Activated T-helper 1 cell treated with anti-CD3 and anti-CD28 coated beads, Interleukin-12 subunit alpha, Interleukin-12 subunit beta, Interleukin-2, Interleukin-4 antibody, amounts not matched to agents 30 ng/mL and 10 ng/mL and 1 ng/mL, durations not matched to agents 14 hours and 24 hours and 36 hours (primary cell): ENCODE results near the gene RGL1. TPM values are rescaled to one million over a fixed set of nuclear protein-coding genes. Genes with fewer than 3 reads are reported as not detected.
A peak's percentile ranks its signal among the peaks of the same experiment; 100 is the strongest.

ENCODE experiments used
- DNase-seq: peaks from one replicate; pipeline ENCODE4 v3.0.0; 2021; ENCODE audit warnings: low spot score
- H3K27ac Mint-ChIP-seq: one replicate; pipeline ENCODE4 v1.8.0; 2021; ENCODE audit warnings: mild to moderate bottlenecking, mixed read lengths
- H3K27me3 Mint-ChIP-seq: one replicate; pipeline ENCODE4 v1.8.0; 2022; ENCODE audit warnings: mild to moderate bottlenecking, moderate library complexity, mixed read lengths; ENCODE audit not compliant: insufficient read depth
- H3K36me3 Mint-ChIP-seq: one replicate; pipeline ENCODE4 v1.8.0; 2021; ENCODE audit warnings: low read depth, mixed read lengths
- H3K4me1 Mint-ChIP-seq: one replicate; pipeline ENCODE4 v1.8.0; 2021; ENCODE audit warnings: low read depth, mixed read lengths
- H3K4me3 Mint-ChIP-seq: one replicate; pipeline ENCODE4 v1.8.0; 2021; ENCODE audit warnings: mild to moderate bottlenecking, moderate library complexity, mixed read lengths
- H3K9me3 Mint-ChIP-seq: one replicate; pipeline ENCODE4 v1.8.0; 2021; ENCODE audit warnings: mixed read lengths
- intact Hi-C: fragments of 100-400 bp; cut with micrococcal nuclease; formaldehyde crosslinking; loops from one replicate; pipeline ENCODE4 v1.15.1; 2024
- total RNA-seq: library from RNA; stranded (reverse); gene quantifications from 2 replicates; pipeline ENCODE4 v1.2.3, GENCODE V29; 2022

Gene RGL1
- total RNA-seq, 1 donor from 2014 or later, result 2.8 TPM

GRCh38 chr1:183800449-183800848, 4.5 kb upstream of the RGL1 start:
- Mint-ChIP-seq H3K4me3 (no peak overlapping the region), H3K36me3 (peaks cover 5% of the 10 kb centered on the region), H3K27ac (no peak overlapping the region), H3K4me1 (peaks cover 4% of the 10 kb centered on the region), H3K27me3 (peaks cover 3% of the 10 kb centered on the region), H3K9me3 (peaks cover 29% of the 10 kb centered on the region)
- intact Hi-C loops, result no loop called here
- DNase-seq, result no peak

GRCh38 chr1:183801649-183802048, 3.3 kb upstream of the RGL1 start:
- intact Hi-C loops, result no loop called here
- Mint-ChIP-seq H3K27ac (no peak overlapping the region), H3K36me3 (peaks cover 5% of the 10 kb centered on the region), H3K4me3 (no peak overlapping the region), H3K9me3 (peaks cover 29% of the 10 kb centered on the region), H3K27me3 (peaks cover 3% of the 10 kb centered on the region), H3K4me1 (peaks cover 12% of the 10 kb centered on the region)
- DNase-seq, result no peak

GRCh38 chr1:183804387-183804786, 533 bp upstream of the RGL1 start:
- peaks cover 3% of the 10 kb centered on the region for H3K27me3 Mint-ChIP-seq

GRCh38 chr1:183806125-183806524, 1.2 kb downstream of the RGL1 start:
- no peak for DNase-seq
- Mint-ChIP-seq H3K4me3 (no peak overlapping the region), H3K36me3 (peaks cover 5% of the 10 kb centered on the region), H3K9me3 (peaks cover 15% of the 10 kb centered on the region), H3K4me1 (peaks cover 34% of the 10 kb centered on the region), H3K27me3 (peaks cover 3% of the 10 kb centered on the region), H3K27ac (no peak overlapping the region)
- intact Hi-C loops, result loop anchor here (5.0 kb wide), 1 partner anchor 111 kb away; no protein-coding TSS in a partner anchor

More at GRCh38 chr1:183804387-183804786, 533 bp upstream of the RGL1 start:
- H3K4me3 Mint-ChIP-seq, result no peak overlapping the region
- peaks cover 28% of the 10 kb centered on the region for H3K9me3 Mint-ChIP-seq
- peaks cover 34% of the 10 kb centered on the region for H3K4me1 Mint-ChIP-seq
- no peak overlapping the region for H3K27ac Mint-ChIP-seq
- H3K36me3 Mint-ChIP-seq, result peaks cover 5% of the 10 kb centered on the region
- no peak for DNase-seq
- intact Hi-C loops, result no loop called here

GRCh38 chr1:183806675-183807074, 1.8 kb downstream of the RGL1 start:
- peaks cover 9% of the 10 kb centered on the region for H3K9me3 Mint-ChIP-seq

GRCh38 chr1:183807549-183808168, 2.7 kb downstream of the RGL1 start:
- no peaks in the 10 kb centered on the region for H3K9me3 Mint-ChIP-seq
- peaks cover 34% of the 10 kb centered on the region for H3K4me1 Mint-ChIP-seq
- peaks cover 3% of the 10 kb centered on the region for H3K27me3 Mint-ChIP-seq
- no peaks in the 10 kb centered on the region for H3K36me3 Mint-ChIP-seq
- intact Hi-C loops, result loop anchor here (5.0 kb wide), 1 partner anchor 110 kb away; no protein-coding TSS in a partner anchor
- no peak overlapping the region for H3K27ac Mint-ChIP-seq
- DNase-seq, result no peak
- no peak overlapping the region for H3K4me3 Mint-ChIP-seq

More at GRCh38 chr1:183806675-183807074, 1.8 kb downstream of the RGL1 start:
- Mint-ChIP-seq H3K27me3 (peaks cover 3% of the 10 kb centered on the region), H3K27ac (no peak overlapping the region), H3K4me1 (peaks cover 34% of the 10 kb centered on the region), H3K36me3 (peaks cover 3% of the 10 kb centered on the region), H3K4me3 (peak overlapping the region; percentile 16)
- intact Hi-C loops, result loop anchor here (5.0 kb wide), 1 partner anchor 111 kb away; no protein-coding TSS in a partner anchor
- no peak for DNase-seq

- Mint-ChIP-seq H3K27ac (no peak overlapping the region), H3K4me3 (no peak overlapping the region), H3K9me3 (no peaks in the 10 kb centered on the region), H3K36me3 (no peaks in the 10 kb centered on the region), H3K27me3 (peaks cover 3% of the 10 kb centered on the region), H3K4me1 (peaks cover 34% of the 10 kb centered on the region)
- no peak for DNase-seq
- intact Hi-C loops, result loop anchor here (5.0 kb wide), 1 partner anchor 109 kb away; no protein-coding TSS in a partner anchor
Measured at GRCh38 chr1:183808296-183809027, 3.5 kb downstream of the RGL1 start.

GRCh38 chr1:183810121-183810520, 5.2 kb downstream of the RGL1 start:
- no peak overlapping the region for H3K4me3 Mint-ChIP-seq
- DNase-seq, result no peak
- no peaks in the 10 kb centered on the region for H3K36me3 Mint-ChIP-seq
- peaks cover 33% of the 10 kb centered on the region for H3K4me1 Mint-ChIP-seq
- no peak overlapping the region for H3K27ac Mint-ChIP-seq
- intact Hi-C loops, result no loop called here
- no peaks in the 10 kb centered on the region for H3K27me3 Mint-ChIP-seq
- no peaks in the 10 kb centered on the region for H3K9me3 Mint-ChIP-seq

GRCh38 chr1:183810756-183811544, 6.0 kb downstream of the RGL1 start:
- peaks cover 28% of the 10 kb centered on the region for H3K4me1 Mint-ChIP-seq
- no peak overlapping the region for H3K27ac Mint-ChIP-seq
- no peaks in the 10 kb centered on the region for H3K36me3 Mint-ChIP-seq
- no peaks in the 10 kb centered on the region for H3K9me3 Mint-ChIP-seq
- H3K27me3 Mint-ChIP-seq, result no peaks in the 10 kb centered on the region
- intact Hi-C loops, result no loop called here
- DNase-seq, result no peak
- H3K4me3 Mint-ChIP-seq, result no peak overlapping the region

GRCh38 chr1:183812128-183812527, 7.2 kb downstream of the RGL1 start:
- Mint-ChIP-seq H3K27ac (no peak overlapping the region), H3K4me3 (no peak overlapping the region), H3K9me3 (no peaks in the 10 kb centered on the region), H3K27me3 (no peaks in the 10 kb centered on the region), H3K36me3 (no peaks in the 10 kb centered on the region), H3K4me1 (peaks cover 17% of the 10 kb centered on the region)
- intact Hi-C loops, result no loop called here
- DNase-seq, result no peak

GRCh38 chr1:183812686-183813569, 8.0 kb downstream of the RGL1 start:
- Mint-ChIP-seq H3K27ac (no peak overlapping the region), H3K27me3 (no peaks in the 10 kb centered on the region), H3K36me3 (no peaks in the 10 kb centered on the region), H3K9me3 (no peaks in the 10 kb centered on the region), H3K4me3 (no peak overlapping the region), H3K4me1 (peaks cover 9% of the 10 kb centered on the region)
- no peak for DNase-seq
- intact Hi-C loops, result no loop called here

- H3K36me3 Mint-ChIP-seq, result no peaks in the 10 kb centered on the region
- intact Hi-C loops, result no loop called here
- no peak overlapping the region for H3K4me3 Mint-ChIP-seq
- H3K9me3 Mint-ChIP-seq, result no peaks in the 10 kb centered on the region
- no peaks in the 10 kb centered on the region for H3K4me1 Mint-ChIP-seq
- no peak for DNase-seq
- H3K27ac Mint-ChIP-seq, result no peak overlapping the region
- H3K27me3 Mint-ChIP-seq, result no peaks in the 10 kb centered on the region
Measured at GRCh38 chr1:183814121-183814681, 9.3 kb downstream of the RGL1 start.
